Measurements from ENCODE around the gene PCSK2. TPM values are rescaled to one million over a fixed set of nuclear protein-coding genes. Genes with fewer than 3 reads are reported as not detected.

The PCSK2 gene
- total RNA-seq, 4 donors from 2014 or later, result under 0.01 to 0.18 (median 0.18) TPM; not detected in 1

DNA sequence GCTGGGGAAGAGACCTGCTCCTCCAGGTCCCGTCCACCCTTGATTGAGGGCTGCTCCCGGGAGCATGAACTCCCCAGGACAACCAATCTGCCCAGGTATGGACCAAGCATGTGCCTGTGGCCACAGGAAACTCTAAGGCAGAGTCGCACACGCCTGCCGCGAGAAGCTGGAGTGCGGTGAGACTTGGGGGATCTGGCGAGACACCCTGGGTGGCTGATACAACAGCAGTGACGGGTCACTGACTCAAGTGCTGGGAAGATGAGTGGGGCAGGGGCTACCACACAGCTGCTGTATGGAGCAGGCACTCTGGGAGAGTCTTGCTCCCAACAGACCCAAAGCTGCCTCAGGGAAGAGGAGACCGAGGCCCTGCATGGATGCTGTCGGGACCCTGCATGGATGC is 264.2 kb downstream of the PCSK2 start:
- Histone ChIP-seq H3K36me3 (no peaks in the 10 kb centered on the region), H3K9me3 (no peaks in the 10 kb centered on the region), H3K27ac (no peak overlapping the region), H3K4me3 (no peak overlapping the region), H3K27me3 (peaks cover 0 to 3% (median 0%) of the 10 kb centered on the region in 4 donors), H3K4me1 (no peaks in the 10 kb centered on the region)
- 94 to 98% methylated on average over 7 to 10 of the region's 11 CpGs for WGBS, 2 donors
- intact Hi-C loops (cut with DNase I), result no loop called here
- DNase-seq, result no peak
- TF ChIP-seq, protein P1, sequence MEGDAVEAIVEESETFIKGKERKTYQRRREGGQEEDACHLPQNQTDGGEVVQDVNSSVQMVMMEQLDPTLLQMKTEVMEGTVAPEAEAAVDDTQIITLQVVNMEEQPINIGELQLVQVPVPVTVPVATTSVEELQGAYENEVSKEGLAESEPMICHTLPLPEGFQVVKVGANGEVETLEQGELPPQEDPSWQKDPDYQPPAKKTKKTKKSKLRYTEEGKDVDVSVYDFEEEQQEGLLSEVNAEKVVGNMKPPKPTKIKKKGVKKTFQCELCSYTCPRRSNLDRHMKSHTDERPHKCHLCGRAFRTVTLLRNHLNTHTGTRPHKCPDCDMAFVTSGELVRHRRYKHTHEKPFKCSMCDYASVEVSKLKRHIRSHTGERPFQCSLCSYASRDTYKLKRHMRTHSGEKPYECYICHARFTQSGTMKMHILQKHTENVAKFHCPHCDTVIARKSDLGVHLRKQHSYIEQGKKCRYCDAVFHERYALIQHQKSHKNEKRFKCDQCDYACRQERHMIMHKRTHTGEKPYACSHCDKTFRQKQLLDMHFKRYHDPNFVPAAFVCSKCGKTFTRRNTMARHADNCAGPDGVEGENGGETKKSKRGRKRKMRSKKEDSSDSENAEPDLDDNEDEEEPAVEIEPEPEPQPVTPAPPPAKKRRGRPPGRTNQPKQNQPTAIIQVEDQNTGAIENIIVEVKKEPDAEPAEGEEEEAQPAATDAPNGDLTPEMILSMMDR (IDR thresholded peaks at IDR 0.05), result no peak
- no peak for TF ChIP-seq POLR2A (IDR thresholded peaks at IDR 0.05)

DNA sequence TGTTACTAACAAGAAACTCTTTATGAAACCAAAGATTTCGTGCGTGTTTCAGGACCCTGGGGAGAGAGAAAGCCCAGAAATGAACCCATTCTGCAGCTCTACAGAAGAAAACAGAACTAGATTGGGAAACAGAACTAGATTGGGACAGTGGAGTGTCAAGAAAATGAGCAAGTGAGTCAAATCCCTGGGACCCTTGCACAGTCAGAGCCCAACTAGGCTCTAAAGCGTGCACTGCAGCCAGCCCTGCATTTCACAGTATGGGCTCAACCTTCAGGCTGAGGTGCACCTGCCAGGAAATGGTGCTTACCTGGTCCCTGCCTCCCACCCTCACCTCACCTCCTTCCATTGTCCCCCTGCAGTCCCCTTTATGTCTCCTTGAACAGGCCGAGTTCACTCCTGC is 264.6 kb downstream of the PCSK2 start:
- intact Hi-C loops (cut with DNase I), result no loop called here
- H3K4me3 ChIP-seq, result no peak overlapping the region
- WGBS, 2 donors, result 94 to 100% methylated on average over 2 to 4 of the region's 4 CpGs

DNA sequence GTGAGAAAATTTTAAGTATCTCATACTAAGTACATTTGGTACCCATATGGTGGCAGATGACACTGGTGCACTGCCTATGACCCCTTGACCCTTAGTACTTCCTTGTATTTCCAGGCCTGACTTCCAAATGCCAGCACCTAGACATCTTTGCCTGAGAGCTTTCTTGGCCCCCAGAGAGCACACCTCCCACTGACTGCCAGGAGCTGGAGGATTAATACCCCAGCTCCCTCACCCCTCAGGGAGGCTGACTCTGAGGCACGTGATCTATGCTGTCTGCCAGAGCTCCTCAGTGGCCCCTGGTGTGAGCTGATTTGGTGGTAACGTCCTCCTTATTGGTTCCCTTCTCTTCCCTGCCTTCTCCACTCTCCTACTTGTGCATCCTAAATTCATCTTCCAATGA is 266.3 kb downstream of the PCSK2 start:
- H3K9me3 ChIP-seq, result no peaks in the 10 kb centered on the region
- peaks cover 0 to 5% (median 0%) of the 10 kb centered on the region in 3 donors for H3K4me1 ChIP-seq
- DNase-seq, result no peak
- H3K27me3 ChIP-seq, result no peaks in the 10 kb centered on the region
- intact Hi-C loops (cut with DNase I), result no loop called here
- WGBS, 2 donors, result 53 to 68% methylated on average over 2 of the region's 2 CpGs
- TF ChIP-seq POLR2A (IDR thresholded peaks at IDR 0.05), result no peak
- TF ChIP-seq, protein P1 (IDR thresholded peaks at IDR 0.05), result no peak
- H3K27ac ChIP-seq, result no peak overlapping the region
- no peaks in the 10 kb centered on the region for H3K36me3 ChIP-seq
- no peak overlapping the region for H3K4me3 ChIP-seq

More for the DNA sequence above, 264.6 kb downstream of the PCSK2 start:
- H3K27ac ChIP-seq, result no peak overlapping the region
- peaks cover 0 to 2% (median 0%) of the 10 kb centered on the region in 4 donors for H3K27me3 ChIP-seq
- DNase-seq, result no peak
- TF ChIP-seq POLR2A (IDR thresholded peaks at IDR 0.05), result no peak
- TF ChIP-seq, protein P1 (IDR thresholded peaks at IDR 0.05), result no peak
- H3K9me3 ChIP-seq, result no peaks in the 10 kb centered on the region
- H3K36me3 ChIP-seq, result no peaks in the 10 kb centered on the region
- no peaks in the 10 kb centered on the region for H3K4me1 ChIP-seq

DNA sequence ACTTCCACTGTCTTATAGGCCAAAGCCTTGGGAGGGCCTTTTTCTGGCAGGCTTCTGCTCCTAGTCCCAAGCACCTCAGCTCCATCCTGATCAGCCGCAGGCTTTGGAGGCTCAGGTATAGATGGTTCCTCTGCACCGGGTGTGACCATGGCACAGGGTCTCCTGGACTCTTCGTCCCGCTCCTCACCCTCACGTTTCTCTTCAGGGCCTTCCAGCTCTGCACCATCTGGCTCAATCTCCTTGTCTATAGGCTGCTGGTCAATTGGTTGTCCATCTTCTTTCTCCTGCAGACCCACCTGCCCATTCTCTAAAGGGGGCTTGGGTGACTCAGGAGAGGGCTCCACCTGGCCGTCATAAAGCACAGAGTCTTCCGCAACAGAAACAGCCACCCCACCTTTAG is 267.4 kb downstream of the PCSK2 start:
- peaks cover 0 to 5% (median 0%) of the 10 kb centered on the region in 3 donors for H3K4me1 ChIP-seq
- no peak overlapping the region for H3K27ac ChIP-seq
- no peaks in the 10 kb centered on the region for H3K36me3 ChIP-seq
- intact Hi-C loops (cut with DNase I), result no loop called here
- no peak overlapping the region for H3K4me3 ChIP-seq
- TF ChIP-seq, protein P1 (IDR thresholded peaks at IDR 0.05), result no peak
- H3K27me3 ChIP-seq, result no peaks in the 10 kb centered on the region
- no peak for DNase-seq
- WGBS, 2 donors, result 78 to 96% methylated on average over 6 to 7 of the region's 7 CpGs
- H3K9me3 ChIP-seq, result no peaks in the 10 kb centered on the region

DNA sequence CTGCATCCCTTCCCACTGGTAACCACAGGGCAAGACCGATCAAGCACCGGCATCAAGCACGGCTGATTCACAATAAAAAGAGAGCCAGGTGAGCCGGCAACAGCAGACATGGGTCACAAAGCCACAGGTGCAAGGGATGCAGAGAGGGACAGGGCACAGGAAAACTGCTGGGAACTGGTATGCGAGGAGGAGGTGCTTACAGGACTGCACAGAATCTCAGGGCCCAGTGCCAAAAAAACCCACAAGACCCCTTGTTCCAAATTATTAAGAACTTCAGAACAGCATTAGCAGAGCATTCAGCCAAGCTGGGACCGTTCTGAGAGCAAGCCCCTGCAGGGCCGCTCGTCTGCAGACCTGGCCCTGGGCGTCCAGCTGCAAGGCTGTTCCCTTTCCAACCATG is 269.0 kb downstream of the PCSK2 start:
- no peak for DNase-seq
- TF ChIP-seq, protein P1 (IDR thresholded peaks at IDR 0.05), result no peak
- no peak for TF ChIP-seq POLR2A (IDR thresholded peaks at IDR 0.05)
- H3K27me3 ChIP-seq, result no peaks in the 10 kb centered on the region

More for the DNA sequence above, 269.0 kb downstream of the PCSK2 start:
- WGBS, 2 donors, result 62 to 74% methylated on average over 2 to 9 of the region's 9 CpGs
- intact Hi-C loops (cut with DNase I), result no loop called here
- Histone ChIP-seq H3K4me3 (no peak overlapping the region), H3K4me1 (peaks cover 0 to 5% (median 0%) of the 10 kb centered on the region in 3 donors), H3K36me3 (no peaks in the 10 kb centered on the region), H3K9me3 (no peaks in the 10 kb centered on the region), H3K27ac (no peak overlapping the region)

Data from esophagus squamous epithelium (tissue), 5 donors.